ENCODE data around the gene MRC2. TPM values are rescaled to one million over a fixed set of nuclear protein-coding genes. Genes with fewer than 3 reads are reported as not detected.

The MRC2 gene
- total and polyA plus RNA-seq, 9 of the 15 experiments (the other 6 are each of a cell fraction or from before 2014, with no cell fraction given): 0.28 to 11.5 (median 6.6) TPM

GRCh38 chr17:62681061-62681938, 53.8 kb downstream of the MRC2 start (continued):
- TF ChIP-seq, protein P1, sequence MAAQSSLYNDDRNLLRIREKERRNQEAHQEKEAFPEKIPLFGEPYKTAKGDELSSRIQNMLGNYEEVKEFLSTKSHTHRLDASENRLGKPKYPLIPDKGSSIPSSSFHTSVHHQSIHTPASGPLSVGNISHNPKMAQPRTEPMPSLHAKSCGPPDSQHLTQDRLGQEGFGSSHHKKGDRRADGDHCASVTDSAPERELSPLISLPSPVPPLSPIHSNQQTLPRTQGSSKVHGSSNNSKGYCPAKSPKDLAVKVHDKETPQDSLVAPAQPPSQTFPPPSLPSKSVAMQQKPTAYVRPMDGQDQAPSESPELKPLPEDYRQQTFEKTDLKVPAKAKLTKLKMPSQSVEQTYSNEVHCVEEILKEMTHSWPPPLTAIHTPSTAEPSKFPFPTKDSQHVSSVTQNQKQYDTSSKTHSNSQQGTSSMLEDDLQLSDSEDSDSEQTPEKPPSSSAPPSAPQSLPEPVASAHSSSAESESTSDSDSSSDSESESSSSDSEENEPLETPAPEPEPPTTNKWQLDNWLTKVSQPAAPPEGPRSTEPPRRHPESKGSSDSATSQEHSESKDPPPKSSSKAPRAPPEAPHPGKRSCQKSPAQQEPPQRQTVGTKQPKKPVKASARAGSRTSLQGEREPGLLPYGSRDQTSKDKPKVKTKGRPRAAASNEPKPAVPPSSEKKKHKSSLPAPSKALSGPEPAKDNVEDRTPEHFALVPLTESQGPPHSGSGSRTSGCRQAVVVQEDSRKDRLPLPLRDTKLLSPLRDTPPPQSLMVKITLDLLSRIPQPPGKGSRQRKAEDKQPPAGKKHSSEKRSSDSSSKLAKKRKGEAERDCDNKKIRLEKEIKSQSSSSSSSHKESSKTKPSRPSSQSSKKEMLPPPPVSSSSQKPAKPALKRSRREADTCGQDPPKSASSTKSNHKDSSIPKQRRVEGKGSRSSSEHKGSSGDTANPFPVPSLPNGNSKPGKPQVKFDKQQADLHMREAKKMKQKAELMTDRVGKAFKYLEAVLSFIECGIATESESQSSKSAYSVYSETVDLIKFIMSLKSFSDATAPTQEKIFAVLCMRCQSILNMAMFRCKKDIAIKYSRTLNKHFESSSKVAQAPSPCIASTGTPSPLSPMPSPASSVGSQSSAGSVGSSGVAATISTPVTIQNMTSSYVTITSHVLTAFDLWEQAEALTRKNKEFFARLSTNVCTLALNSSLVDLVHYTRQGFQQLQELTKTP (IDR thresholded peaks at IDR 0.05; ENCODE audit: low read depth in 1 of 2, partially characterized antibody in 2 of 2): peak in 1 of 2 experiments; percentile 52
- TF ChIP-seq NRF1 (conservative IDR thresholded peaks at IDR 0.05 in 1 of 2, IDR thresholded peaks at IDR 0.05 in 1 of 2) (peak; percentile 39 to 55; a peak in 3 of 4 replicates), DNMT1 (IDR thresholded peaks at IDR 0.05) (no peak), TCFL5 (CRISPR knock-in tag; conservative IDR thresholded peaks at IDR 0.05) (no peak), HDAC1 (IDR thresholded peaks at IDR 0.05) (0 out of 4 replicates have a peak, but pooled peaks of 1 of the 2 experiments have one; percentile 44), ZFP30 (CRISPR knock-in tag; IDR thresholded peaks at IDR 0.05; ENCODE audit: borderline replicate concordance) (no peak), YBX1 (IDR thresholded peaks at IDR 0.05) (no peak), SMARCB1 (IDR thresholded peaks at IDR 0.05; ENCODE audit: insufficient read length, low read depth) (peak; percentile 68), FOXM1 (IDR thresholded peaks at IDR 0.05; ENCODE audit: low read depth) (peak; percentile 68), FOXM1 (CRISPR knock-in tag; IDR thresholded peaks at IDR 0.05; ENCODE audit: low read depth) (no peak), POLR2B (IDR thresholded peaks at IDR 0.05; ENCODE audit: low read depth, partially characterized antibody) (no peak), SLC30A9 (CRISPR knock-in tag; IDR thresholded peaks at IDR 0.05) (no peak), PBX2 (CRISPR knock-in tag; IDR thresholded peaks at IDR 0.05; ENCODE audit: low read depth) (no peak), PBX2 (tag; conservative IDR thresholded peaks at IDR 0.05; ENCODE audit: low read depth) (peak; percentile 79), SMAD4 (CRISPR knock-in tag; conservative IDR thresholded peaks at IDR 0.05) (peak; percentile 80), ZNF561 (CRISPR knock-in tag; conservative IDR thresholded peaks at IDR 0.05) (no peak), RAD51 (IDR thresholded peaks at IDR 0.05; ENCODE audit: borderline replicate concordance, low read depth) (no peak)
- TF ChIP-seq, protein P2, sequence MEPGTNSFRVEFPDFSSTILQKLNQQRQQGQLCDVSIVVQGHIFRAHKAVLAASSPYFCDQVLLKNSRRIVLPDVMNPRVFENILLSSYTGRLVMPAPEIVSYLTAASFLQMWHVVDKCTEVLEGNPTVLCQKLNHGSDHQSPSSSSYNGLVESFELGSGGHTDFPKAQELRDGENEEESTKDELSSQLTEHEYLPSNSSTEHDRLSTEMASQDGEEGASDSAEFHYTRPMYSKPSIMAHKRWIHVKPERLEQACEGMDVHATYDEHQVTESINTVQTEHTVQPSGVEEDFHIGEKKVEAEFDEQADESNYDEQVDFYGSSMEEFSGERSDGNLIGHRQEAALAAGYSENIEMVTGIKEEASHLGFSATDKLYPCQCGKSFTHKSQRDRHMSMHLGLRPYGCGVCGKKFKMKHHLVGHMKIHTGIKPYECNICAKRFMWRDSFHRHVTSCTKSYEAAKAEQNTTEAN (CRISPR knock-in tag; IDR thresholded peaks at IDR 0.05): no peak
- TF ChIP-seq, protein P3, sequence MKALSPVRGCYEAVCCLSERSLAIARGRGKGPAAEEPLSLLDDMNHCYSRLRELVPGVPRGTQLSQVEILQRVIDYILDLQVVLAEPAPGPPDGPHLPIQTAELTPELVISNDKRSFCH (CRISPR knock-in tag; IDR thresholded peaks at IDR 0.05): no peak
- TF ChIP-seq, protein P3 (tag; IDR thresholded peaks at IDR 0.05): no peak

Measured in K562 (cell line).